SK-N-SH treated with all-trans-retinoic acid at 6 μM for 48 hours (cell line): ENCODE measurements around the gene ACIN1.

ENCODE experiments used
- ATAC-seq: fragments of 200-7000 bp; cut with Tn5 transposase; 3 replicates; pipeline ENCODE4 v1.9.1; 2020; ENCODE audit warnings: mild to moderate bottlenecking, moderate library complexity
- ARNTL ChIP-seq: fragments of 450-650 bp; formaldehyde crosslinking; IDR thresholded peaks from 2 replicates; pipeline ENCODE4 v1.5.0; 2020; ENCODE audit warnings: low read depth, mild to moderate bottlenecking, moderate library complexity, borderline replicate concordance
- BACH2 ChIP-seq: fragments of 250-450 bp; sonication (Bioruptor Pico); IDR thresholded peaks from 2 replicates; pipeline ENCODE4 v1.9.0; 2021; ENCODE audit warnings: mild to moderate bottlenecking, borderline replicate concordance
- CREB5 ChIP-seq: fragments of 250-450 bp; sonication (Bioruptor Pico); IDR thresholded peaks from 2 replicates; pipeline ENCODE4 v1.5.1; 2020; ENCODE audit warnings: low read depth, mild to moderate bottlenecking, moderate library complexity
- CSDC2 ChIP-seq: fragments of 250-450 bp; sonication (Bioruptor Pico); IDR thresholded peaks from 2 replicates; pipeline ENCODE4 v1.5.0; 2020; ENCODE audit warnings: mild to moderate bottlenecking, moderate library complexity
- CSRNP3 ChIP-seq: fragments of 250-450 bp; sonication (Bioruptor Pico); IDR thresholded peaks from 2 replicates; pipeline ENCODE4 v1.5.1; 2021; ENCODE audit warnings: mild to moderate bottlenecking, moderate library complexity
- GLIS3 ChIP-seq: fragments of 250-450 bp; sonication (Bioruptor Pico); IDR thresholded peaks from 2 replicates; pipeline ENCODE4 v1.5.0; 2020; ENCODE audit warnings: mild to moderate bottlenecking, moderate library complexity
- ISL1 ChIP-seq: fragments of 250-450 bp; sonication (Bioruptor Pico); IDR thresholded peaks from 2 replicates; pipeline ENCODE4 v2.1.2; 2022; ENCODE audit warnings: mild to moderate bottlenecking, moderate library complexity
- OSR1 ChIP-seq: fragments of 250-450 bp; sonication (Bioruptor Pico); IDR thresholded peaks from 2 replicates; pipeline ENCODE4 v1.8.0; 2022; ENCODE audit warnings: moderate library complexity, mild to moderate bottlenecking, inconsistent platforms
- PATZ1 ChIP-seq: fragments of 250-450 bp; sonication (Bioruptor Pico); IDR thresholded peaks from 2 replicates; pipeline ENCODE4 v1.8.0; 2020; ENCODE audit warnings: mild to moderate bottlenecking, moderate library complexity, borderline replicate concordance
- POU6F1 ChIP-seq: fragments of 250-450 bp; sonication (Bioruptor Pico); IDR thresholded peaks from 2 replicates; pipeline ENCODE4 v1.8.0; 2021; ENCODE audit warnings: low read depth, mild to moderate bottlenecking, moderate library complexity, borderline replicate concordance
- PPARA ChIP-seq: fragments of 250-450 bp; sonication (Bioruptor Pico); IDR thresholded peaks from 2 replicates; pipeline ENCODE4 v1.5.0; 2020; ENCODE audit warnings: mild to moderate bottlenecking, borderline replicate concordance
- RARB ChIP-seq: fragments of 250-450 bp; sonication (Bioruptor Pico); IDR thresholded peaks from 2 replicates; pipeline ENCODE4 v1.8.0; 2021; ENCODE audit warnings: mild to moderate bottlenecking, moderate library complexity
- SNAI2 ChIP-seq: fragments of 250-450 bp; sonication (Bioruptor Pico); IDR thresholded peaks from 2 replicates; pipeline ENCODE4 v1.5.0; 2020; ENCODE audit warnings: mild to moderate bottlenecking, moderate library complexity
- TCF4 ChIP-seq: fragments of 250-450 bp; sonication (Bioruptor Pico); IDR thresholded peaks from 2 replicates; pipeline ENCODE4 v1.8.0; 2021; ENCODE audit warnings: mild to moderate bottlenecking, moderate library complexity, borderline replicate concordance
- TOX ChIP-seq: fragments of 250-450 bp; sonication (Bioruptor Pico); IDR thresholded peaks from 2 replicates; pipeline ENCODE4 v1.8.0; 2021; ENCODE audit warnings: mild to moderate bottlenecking, moderate library complexity, borderline replicate concordance
- TSHZ2 ChIP-seq: fragments of 250-450 bp; sonication (Bioruptor Pico); IDR thresholded peaks from 2 replicates; pipeline ENCODE4 v1.5.0; 2020; ENCODE audit warnings: mild to moderate bottlenecking, moderate library complexity
- ZC3H10 ChIP-seq: fragments of 250-450 bp; sonication (Bioruptor Pico); IDR thresholded peaks from 2 replicates; pipeline ENCODE4 v1.5.1; 2021; ENCODE audit warnings: mild to moderate bottlenecking, moderate library complexity
- ZFP3 ChIP-seq: fragments of 250-450 bp; sonication (Bioruptor Pico); IDR thresholded peaks from 2 replicates; pipeline ENCODE4 v1.5.0; 2020; ENCODE audit warnings: mild to moderate bottlenecking, moderate library complexity
- ZFP30 ChIP-seq: fragments of 450-650 bp; formaldehyde crosslinking; IDR thresholded peaks from 2 replicates; pipeline ENCODE4 v1.5.0; 2022; ENCODE audit warnings: mild to moderate bottlenecking, moderate library complexity
- ZNF565 ChIP-seq: fragments of 450-650 bp; formaldehyde crosslinking; conservative IDR thresholded peaks from 2 replicates; pipeline ENCODE4 v1.5.0; 2020; ENCODE audit warnings: low read depth, mild to moderate bottlenecking, moderate library complexity
- ZNF70 ChIP-seq: fragments of 450-650 bp; formaldehyde crosslinking; IDR thresholded peaks from 2 replicates; pipeline ENCODE4 v1.5.0; 2020; ENCODE audit warnings: mild to moderate bottlenecking, moderate library complexity
- ZNF8 ChIP-seq: fragments of 450-650 bp; formaldehyde crosslinking; IDR thresholded peaks from 2 replicates; pipeline ENCODE4 v1.5.0; 2020; ENCODE audit warnings: mild to moderate bottlenecking, moderate library complexity

Gene ACIN1

GRCh38 chr14:23104070-23104590 is 9.2 kb upstream of the ACIN1 start:
- no peak for ATAC-seq
- TF ChIP-seq GLIS3 (CRISPR knock-in tag) (no peak), CREB5 (CRISPR knock-in tag) (no peak), PPARA (CRISPR knock-in tag) (no peak), TCF4 (CRISPR knock-in tag) (no peak), CSDC2 (CRISPR knock-in tag) (no peak), ZC3H10 (CRISPR knock-in tag) (no peak), ZFP30 (no peak), POU6F1 (CRISPR knock-in tag) (no peak), ARNTL (CRISPR knock-in tag) (no peak), RARB (CRISPR knock-in tag) (no peak), CSRNP3 (no peak), ZFP3 (CRISPR knock-in tag) (no peak), BACH2 (no peak), OSR1 (CRISPR knock-in tag) (no peak)

- no peak for ATAC-seq
- TF ChIP-seq ZFP30, result no peak
- no peak for TF ChIP-seq OSR1 (CRISPR knock-in tag)
- TF ChIP-seq ZC3H10 (CRISPR knock-in tag), result no peak
- TF ChIP-seq BACH2, result no peak
- no peak for TF ChIP-seq ZNF565
- TF ChIP-seq SNAI2 (CRISPR knock-in tag), result no peak
- no peak for TF ChIP-seq POU6F1 (CRISPR knock-in tag)
- TF ChIP-seq TCF4 (CRISPR knock-in tag), result no peak
- no peak for TF ChIP-seq TSHZ2
- TF ChIP-seq ARNTL (CRISPR knock-in tag), result no peak
- no peak for TF ChIP-seq ZFP3 (CRISPR knock-in tag)
These were observed 8.6 kb upstream of the ACIN1 start for GRCh38 chr14:23103581-23103980.

GRCh38 chr14:23102801-23103200 is 7.9 kb upstream of the ACIN1 start:
- ATAC-seq, result no peak
- no peak for TF ChIP-seq ZC3H10 (CRISPR knock-in tag)
- TF ChIP-seq ARNTL (CRISPR knock-in tag), result no peak
- TF ChIP-seq TCF4 (CRISPR knock-in tag), result no peak
- TF ChIP-seq ZNF70, result no peak
- TF ChIP-seq CSDC2 (CRISPR knock-in tag), result no peak
- TF ChIP-seq TOX (CRISPR knock-in tag), result no peak
- no peak for TF ChIP-seq RARB (CRISPR knock-in tag)
- TF ChIP-seq ZFP3 (CRISPR knock-in tag), result no peak
- no peak for TF ChIP-seq GLIS3 (CRISPR knock-in tag)
- TF ChIP-seq ISL1 (CRISPR knock-in tag), result no peak
- TF ChIP-seq BACH2, result no peak
- no peak for TF ChIP-seq ZNF8
- TF ChIP-seq POU6F1 (CRISPR knock-in tag), result no peak
- no peak for TF ChIP-seq CSRNP3
- no peak for TF ChIP-seq SNAI2 (CRISPR knock-in tag)
- no peak for TF ChIP-seq PATZ1 (CRISPR knock-in tag)
